GM21390 (cell line): Measurements from ENCODE around the gene CNTNAP2.
A peak's percentile ranks its signal among the peaks of the same experiment; 100 is the strongest.
"Not testable (repeated sequence)": the region's sequence is repeated elsewhere in the genome, so short reads cannot be mapped to it uniquely, and the experiment has no call there.

ENCODE experiments used
- ATAC-seq: cut with Tn5 transposase; IDR thresholded peaks from one replicate; pipeline ENCODE4 v1.9.1; 2021; ENCODE audit not compliant: unreplicated experiment

Gene CNTNAP2

GRCh38 chr7:148437043-148437442 is 2320.4 kb downstream of the CNTNAP2 start:
- no peak for ATAC-seq

- ATAC-seq, result no peak
Measured at GRCh38 chr7:148442141-148442655, 2325.6 kb downstream of the CNTNAP2 start.

GRCh38 chr7:148442933-148443332 is 2326.3 kb downstream of the CNTNAP2 start:
- ATAC-seq, result no peak

GRCh38 chr7:148445260-148446044 is 2328.9 kb downstream of the CNTNAP2 start:
- no peak for ATAC-seq

GRCh38 chr7:148447221-148447849 is 2330.7 kb downstream of the CNTNAP2 start:
- ATAC-seq, result peak; percentile 88

GRCh38 chr7:148451526-148451925 is 2334.9 kb downstream of the CNTNAP2 start:
- ATAC-seq, result not testable (repeated sequence)

- no peak for ATAC-seq
Measured at GRCh38 chr7:148456351-148456750, 2339.8 kb downstream of the CNTNAP2 start.

- no peak for ATAC-seq
Measured at GRCh38 chr7:148457310-148457921, 2340.8 kb downstream of the CNTNAP2 start.

- ATAC-seq, result no peak
Measured at GRCh38 chr7:148458263-148458662, 2341.7 kb downstream of the CNTNAP2 start.

- ATAC-seq, result no peak
Measured at GRCh38 chr7:148461392-148462179, 2345.0 kb downstream of the CNTNAP2 start.

- not testable (repeated sequence) for ATAC-seq
Measured at GRCh38 chr7:148462774-148463173, 2346.2 kb downstream of the CNTNAP2 start.

- no peak for ATAC-seq
Measured at GRCh38 chr7:148463210-148463609, 2346.6 kb downstream of the CNTNAP2 start.

- no peak for ATAC-seq
Measured at GRCh38 chr7:148464947-148465346, 2348.3 kb downstream of the CNTNAP2 start.

- ATAC-seq, result not testable (repeated sequence)
Measured at GRCh38 chr7:148465441-148465840, 2348.8 kb downstream of the CNTNAP2 start.

- ATAC-seq, result no peak
Measured at GRCh38 chr7:148466120-148466519, 2349.5 kb downstream of the CNTNAP2 start.

GRCh38 chr7:148468700-148469098 is 2352.1 kb downstream of the CNTNAP2 start:
- no peak for ATAC-seq
